ENCODE measurements around the gene BEND5.

Gene BEND5

DNA sequence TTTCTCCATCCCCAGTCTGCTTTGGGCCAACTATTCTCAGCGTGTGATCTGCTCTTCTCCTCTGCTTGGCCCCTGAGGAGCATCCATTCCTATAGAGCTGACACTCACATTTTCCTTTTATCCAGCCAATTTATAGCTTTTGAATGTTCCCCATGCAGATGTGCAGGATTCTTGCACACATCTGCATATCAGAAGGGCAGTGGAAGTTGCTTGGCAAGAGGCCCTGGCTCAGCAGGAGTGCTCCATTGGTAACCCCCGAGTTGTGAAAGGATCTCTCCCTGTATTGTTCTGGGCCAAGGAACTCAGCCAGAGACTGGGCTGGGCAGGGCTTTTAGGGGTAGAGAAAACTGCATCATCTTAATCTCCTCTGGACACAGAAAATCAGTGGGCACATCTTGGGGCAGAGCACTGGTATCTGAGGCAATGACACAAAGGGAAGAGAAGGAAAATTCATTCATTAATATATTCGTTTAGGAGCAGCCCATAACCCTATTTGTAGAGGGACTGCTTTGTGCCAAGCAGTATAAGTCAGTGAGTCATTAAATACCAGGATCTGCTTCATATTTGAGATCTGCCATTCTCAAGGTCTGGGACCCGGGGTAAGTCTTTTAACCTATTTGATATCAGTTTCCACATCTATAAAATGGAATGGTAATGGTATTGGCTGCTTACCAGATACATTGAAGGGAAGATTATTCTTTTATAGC is 31.0 kb upstream of the BEND5 start:
- no peak for DNase-seq (ENCODE audit: low read depth)
- H3K4me3 ChIP-seq (ENCODE audit: low read depth, low read length): no peak overlapping the region
- TF ChIP-seq, protein P1, sequence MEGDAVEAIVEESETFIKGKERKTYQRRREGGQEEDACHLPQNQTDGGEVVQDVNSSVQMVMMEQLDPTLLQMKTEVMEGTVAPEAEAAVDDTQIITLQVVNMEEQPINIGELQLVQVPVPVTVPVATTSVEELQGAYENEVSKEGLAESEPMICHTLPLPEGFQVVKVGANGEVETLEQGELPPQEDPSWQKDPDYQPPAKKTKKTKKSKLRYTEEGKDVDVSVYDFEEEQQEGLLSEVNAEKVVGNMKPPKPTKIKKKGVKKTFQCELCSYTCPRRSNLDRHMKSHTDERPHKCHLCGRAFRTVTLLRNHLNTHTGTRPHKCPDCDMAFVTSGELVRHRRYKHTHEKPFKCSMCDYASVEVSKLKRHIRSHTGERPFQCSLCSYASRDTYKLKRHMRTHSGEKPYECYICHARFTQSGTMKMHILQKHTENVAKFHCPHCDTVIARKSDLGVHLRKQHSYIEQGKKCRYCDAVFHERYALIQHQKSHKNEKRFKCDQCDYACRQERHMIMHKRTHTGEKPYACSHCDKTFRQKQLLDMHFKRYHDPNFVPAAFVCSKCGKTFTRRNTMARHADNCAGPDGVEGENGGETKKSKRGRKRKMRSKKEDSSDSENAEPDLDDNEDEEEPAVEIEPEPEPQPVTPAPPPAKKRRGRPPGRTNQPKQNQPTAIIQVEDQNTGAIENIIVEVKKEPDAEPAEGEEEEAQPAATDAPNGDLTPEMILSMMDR (IDR thresholded peaks at IDR 0.05; ENCODE audit: control insufficient read depth, extremely low read depth, insufficient read depth): no peak

DNA sequence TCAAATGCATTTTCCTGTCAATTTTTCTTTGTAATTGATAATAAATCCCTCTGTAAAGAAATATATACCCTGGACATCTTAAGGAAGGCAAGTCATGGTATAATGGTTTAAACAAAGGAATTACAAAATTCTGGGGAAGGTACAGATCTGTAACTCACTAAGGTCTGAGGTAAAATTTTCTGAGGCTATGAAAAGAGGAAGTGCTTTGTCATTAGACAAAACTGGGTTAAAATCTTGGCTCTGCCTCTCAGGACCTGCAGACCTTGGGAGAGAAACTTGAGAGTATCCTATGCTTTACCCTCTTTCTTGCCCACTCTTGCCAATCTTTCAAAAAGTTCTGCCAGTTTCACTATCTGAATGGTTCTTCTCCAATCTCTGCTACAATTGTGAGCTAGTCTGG is 26.8 kb upstream of the BEND5 start:
- TF ChIP-seq, protein P1 (IDR thresholded peaks at IDR 0.05; ENCODE audit: control insufficient read depth, extremely low read depth, insufficient read depth): no peak
- H3K4me3 ChIP-seq (ENCODE audit: low read depth, low read length): no peak overlapping the region
- DNase-seq (ENCODE audit: low read depth): no peak

DNA sequence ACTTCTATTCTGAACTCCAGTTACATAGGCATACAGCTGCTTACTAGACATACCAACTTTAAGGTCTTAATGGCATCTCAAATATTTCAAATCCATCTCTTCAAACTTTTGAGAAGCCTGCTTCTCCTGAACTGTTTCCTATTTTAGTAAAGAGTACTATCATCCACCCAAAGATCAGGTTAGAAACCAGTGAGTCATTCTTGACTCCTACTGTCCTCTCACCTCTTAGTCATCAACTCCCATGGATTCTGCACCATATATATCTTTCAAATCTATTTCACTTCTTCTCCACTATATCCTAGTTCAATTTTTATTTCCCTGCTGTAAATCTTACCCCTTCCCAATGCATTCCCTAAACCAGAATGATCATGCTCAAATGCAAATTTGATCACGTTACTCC is 18.1 kb upstream of the BEND5 start:
- DNase-seq (ENCODE audit: low read depth): no peak
- H3K4me3 ChIP-seq (ENCODE audit: low read depth, low read length): no peak overlapping the region
- TF ChIP-seq, protein P1 (IDR thresholded peaks at IDR 0.05; ENCODE audit: control insufficient read depth, extremely low read depth, insufficient read depth): no peak

DNA sequence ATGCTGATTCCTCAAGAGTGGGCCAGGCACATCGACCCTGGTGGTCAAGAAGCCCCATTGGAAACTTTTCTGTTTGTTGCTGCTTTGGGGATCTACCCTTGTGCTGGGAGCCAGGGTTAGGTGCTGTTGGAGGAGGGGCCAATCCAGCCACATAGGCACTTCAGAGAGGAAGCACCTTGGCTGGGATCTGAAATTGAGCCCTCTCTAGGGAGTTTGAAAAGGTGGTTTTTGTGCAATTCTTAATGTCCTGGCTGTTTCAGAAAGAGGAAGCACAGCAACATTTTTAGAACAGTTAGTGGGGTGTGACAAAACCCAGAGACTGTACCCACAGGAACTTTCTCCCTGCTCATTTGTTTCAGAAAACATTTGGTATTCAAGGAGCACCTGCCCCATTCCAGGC is 17.2 kb upstream of the BEND5 start:
- no peak for DNase-seq (ENCODE audit: low read depth)
- no peak overlapping the region for H3K4me3 ChIP-seq (ENCODE audit: low read depth, low read length)
- TF ChIP-seq, protein P1 (IDR thresholded peaks at IDR 0.05; ENCODE audit: control insufficient read depth, extremely low read depth, insufficient read depth): no peak

DNA sequence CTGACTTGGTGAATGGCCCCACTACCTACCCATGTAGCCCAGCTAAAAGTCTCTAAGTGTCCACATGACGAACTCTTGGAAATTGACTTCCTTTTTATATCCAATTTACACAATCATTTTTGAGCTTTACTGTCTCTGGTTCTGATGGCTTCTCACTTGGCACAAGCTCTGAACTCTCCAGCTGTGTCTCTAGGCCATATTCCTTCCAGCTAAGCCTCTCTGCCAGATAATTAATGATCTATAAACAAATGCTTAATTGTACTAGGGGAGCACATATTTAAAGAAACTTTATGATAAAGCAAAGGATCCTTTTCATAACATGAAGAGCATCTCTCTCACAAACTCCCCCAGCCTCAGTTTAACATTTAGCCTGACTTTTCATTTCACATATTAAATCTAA is 16.3 kb upstream of the BEND5 start:
- TF ChIP-seq, protein P1 (IDR thresholded peaks at IDR 0.05; ENCODE audit: control insufficient read depth, extremely low read depth, insufficient read depth): no peak
- no peak overlapping the region for H3K4me3 ChIP-seq (ENCODE audit: low read depth, low read length)
- DNase-seq (ENCODE audit: low read depth): no peak

DNA sequence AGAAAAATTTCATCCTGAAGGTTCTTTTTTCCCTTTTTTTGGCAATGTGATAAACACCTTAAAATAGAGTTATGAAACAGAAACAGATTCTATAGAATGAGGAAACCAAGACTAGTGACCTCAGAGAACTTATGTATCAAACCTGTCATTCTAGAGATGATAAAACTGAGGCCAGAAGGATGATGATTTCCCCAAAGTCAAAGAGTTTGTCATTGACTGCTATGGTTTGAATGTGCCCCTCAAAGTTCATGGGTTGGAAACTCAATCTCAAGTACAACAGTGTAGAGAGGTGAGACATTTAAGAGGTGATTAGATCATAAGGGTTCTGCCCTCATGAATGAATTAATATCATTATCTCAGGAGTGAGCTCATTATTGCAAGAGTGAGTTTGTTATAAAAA is 13.7 kb upstream of the BEND5 start:
- TF ChIP-seq, protein P1 (IDR thresholded peaks at IDR 0.05; ENCODE audit: control insufficient read depth, extremely low read depth, insufficient read depth): no peak
- DNase-seq (ENCODE audit: low read depth): no peak
- no peak overlapping the region for H3K4me3 ChIP-seq (ENCODE audit: low read depth, low read length)

DNA sequence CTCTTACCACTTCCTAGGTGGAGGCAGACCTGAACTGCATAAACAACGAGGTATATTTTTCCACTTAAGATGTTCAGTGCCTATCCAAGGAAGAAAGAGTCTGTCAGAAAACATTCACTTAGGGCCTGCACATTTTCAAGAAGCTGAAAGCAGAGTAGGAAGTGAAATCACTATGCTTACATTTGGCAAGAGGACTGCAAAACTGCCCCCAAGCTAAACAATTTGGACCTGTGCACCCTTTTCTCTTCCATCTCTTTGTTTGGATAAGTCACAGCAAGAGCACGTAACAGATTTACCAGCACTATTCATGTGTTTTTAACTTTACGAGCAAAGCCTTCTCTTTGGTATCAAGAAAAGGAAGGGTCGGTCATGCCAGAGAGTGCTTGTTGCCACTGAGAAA is 13.2 kb upstream of the BEND5 start:
- TF ChIP-seq, protein P1 (IDR thresholded peaks at IDR 0.05; ENCODE audit: control insufficient read depth, extremely low read depth, insufficient read depth): no peak
- H3K4me3 ChIP-seq (ENCODE audit: low read depth, low read length): no peak overlapping the region
- no peak for DNase-seq (ENCODE audit: low read depth)

All from LNCaP clone FGC (cell line).